Fibroblast of lung (primary cell): ENCODE results near the gene GPR150. TPM values are rescaled to one million over a fixed set of nuclear protein-coding genes. Genes with fewer than 3 reads are reported as not detected.

Experiments
- DNase-seq, 2 donors: peaks; one replicate each; pipeline versions ENCODE4 v3.0.0 to v3.0.0-alpha.2; 2010; ENCODE audit warnings: low read depth in 2 of 2
- H2AFZ ChIP-seq: 2 replicates; pipeline ENCODE4 v1.5.1; 2012; ENCODE audit warnings: low read length, control low read depth, inconsistent platforms
- H3K27ac ChIP-seq: 2 replicates; pipeline ENCODE4 v1.5.1; 2011; ENCODE audit warnings: low read length, control low read depth; ENCODE audit not compliant: insufficient read depth
- H3K27me3 ChIP-seq: 2 replicates; pipeline ENCODE4 v1.5.1; 2011; ENCODE audit warnings: mild to moderate bottlenecking, low read length; ENCODE audit not compliant: control insufficient read depth, insufficient read depth
- H3K36me3 ChIP-seq: 2 replicates; pipeline ENCODE4 v1.5.1; 2011; ENCODE audit warnings: low read length; ENCODE audit not compliant: control insufficient read depth, insufficient read depth
- H3K4me1 ChIP-seq: 2 replicates; pipeline ENCODE4 v1.5.1; 2011; ENCODE audit warnings: low read length; ENCODE audit not compliant: control insufficient read depth, insufficient read depth; ENCODE audit errors: extremely low read depth
- H3K4me2 ChIP-seq: 2 replicates; pipeline ENCODE4 v1.5.1; 2011; ENCODE audit warnings: low read length, control low read depth; ENCODE audit not compliant: insufficient read depth; ENCODE audit errors: extremely low read depth
- H3K4me3 ChIP-seq, 4 experiments: fragments of 200-600 bp in 1 of 4; sonication (generic) in 1 of 4; replicated peaks in 1 of 4; 2 replicates each; pipeline ENCODE4 v1.5.1; 2011 to 2016; ENCODE audit warnings: low read length in 4 of 4, low read depth in 3 of 4, mild to moderate bottlenecking in 3 of 4, control low read depth in 2 of 4, inconsistent platforms in 1 of 4, mixed read lengths in 1 of 4; ENCODE audit not compliant: insufficient read depth in 1 of 4; ENCODE audit errors: control extremely low read depth in 1 of 4
- H3K79me2 ChIP-seq: 2 replicates; pipeline ENCODE4 v1.5.1; 2012; ENCODE audit warnings: mild to moderate bottlenecking, low read length, inconsistent platforms; ENCODE audit not compliant: control insufficient read depth, insufficient read depth
- H3K9ac ChIP-seq: 2 replicates; pipeline ENCODE4 v1.5.1; 2011; ENCODE audit warnings: mild to moderate bottlenecking, low read length, control low read depth; ENCODE audit not compliant: insufficient read depth
- H3K9me3 ChIP-seq: 2 replicates; pipeline ENCODE4 v1.5.1; 2012; ENCODE audit warnings: low read depth, low read length; ENCODE audit not compliant: control insufficient read depth, insufficient read depth
- H4K20me1 ChIP-seq: 2 replicates; pipeline ENCODE4 v1.5.1; 2011; ENCODE audit warnings: low read length; ENCODE audit not compliant: control insufficient read depth, insufficient read depth; ENCODE audit errors: extremely low read depth
- CTCF ChIP-seq, 2 donors: IDR thresholded peaks in 1 of 2; conservative IDR thresholded peaks in 1 of 2; 1 replicate in 1 of 2; 2 replicates in 1 of 2; pipeline ENCODE4 v1.5.1; 2011 to 2012; ENCODE audit warnings: low read length in 2 of 2, control low read depth in 1 of 2, inconsistent platforms in 1 of 2, low read depth in 1 of 2, mild to moderate bottlenecking in 1 of 2
- EZH2 ChIP-seq: IDR thresholded peaks from 2 replicates; pipeline ENCODE4 v1.5.1; 2012; ENCODE audit warnings: low read length, control low read depth, mild to moderate bottlenecking; ENCODE audit errors: missing control alignments
- polyA plus RNA-seq, 2 donors: library from polyadenylated mRNA; depleted of rRNA in 1 of 2; stranded (reverse) in 1 of 2; unstranded in 1 of 2; fragments of >200 nt; gene quantifications; 2 replicates each; pipeline ENCODE4 v1.2.1, GENCODE V29; 2011 to 2012; ENCODE audit warnings: missing spikeins in 1 of 2
- total RNA-seq: library from RNA; depleted of rRNA; stranded (reverse); fragments of >200 nt; gene quantifications from 2 replicates; pipeline ENCODE4 v1.2.1, GENCODE V29; 2014

GPR150 gene
- total and polyA plus RNA-seq, 2 donors (not counting 1 experiment from before 2014, with no cell fraction given): 0.33 to 0.43 TPM

GRCh38 chr5:95649842-95650620 is 30.1 kb downstream of the GPR150 start:
- H3K27ac ChIP-seq: no peak overlapping the region
- H3K27me3 ChIP-seq: no peaks in the 10 kb centered on the region
- TF ChIP-seq CTCF (conservative IDR thresholded peaks at IDR 0.05 in 1 of 2, IDR thresholded peaks at IDR 0.05 in 1 of 2; ENCODE audit: low read depth in 1 of 2, low read length in 2 of 2): no peak
- no peak for TF ChIP-seq EZH2
- no peak for DNase-seq
- H3K4me2 ChIP-seq: no peak overlapping the region
- no peaks in the 10 kb centered on the region for H3K9me3 ChIP-seq
- peaks cover 2% of the 10 kb centered on the region for H3K4me1 ChIP-seq
- no peaks in the 10 kb centered on the region for H3K36me3 ChIP-seq
- H2AFZ ChIP-seq: no peak overlapping the region
- H3K79me2 ChIP-seq: no peaks in the 10 kb centered on the region
- no peak overlapping the region for H3K4me3 ChIP-seq
- H3K9ac ChIP-seq: no peak overlapping the region
- no peaks in the 10 kb centered on the region for H4K20me1 ChIP-seq

- H3K79me2 ChIP-seq: no peaks in the 10 kb centered on the region
- H3K4me2 ChIP-seq: no peak overlapping the region
- DNase-seq: no peak
- H4K20me1 ChIP-seq: no peaks in the 10 kb centered on the region
- TF ChIP-seq CTCF (conservative IDR thresholded peaks at IDR 0.05 in 1 of 2, IDR thresholded peaks at IDR 0.05 in 1 of 2; ENCODE audit: low read depth in 1 of 2, low read length in 2 of 2) (no peak), EZH2 (no peak)
- H3K4me3 ChIP-seq: no peak overlapping the region
- no peaks in the 10 kb centered on the region for H3K9me3 ChIP-seq
- no peaks in the 10 kb centered on the region for H3K36me3 ChIP-seq
- no peaks in the 10 kb centered on the region for H3K27me3 ChIP-seq
- peaks cover under 1% of the 10 kb centered on the region for H3K4me1 ChIP-seq
- H3K9ac ChIP-seq: no peak overlapping the region
- no peak overlapping the region for H2AFZ ChIP-seq
- H3K27ac ChIP-seq: no peak overlapping the region
Measured at GRCh38 chr5:95652849-95653248, 33.0 kb downstream of the GPR150 start.

GRCh38 chr5:95654196-95654595 is 34.3 kb downstream of the GPR150 start:
- Histone ChIP-seq H3K79me2 (no peaks in the 10 kb centered on the region), H3K4me3 (no peak overlapping the region), H4K20me1 (no peaks in the 10 kb centered on the region), H3K9me3 (no peaks in the 10 kb centered on the region), H3K27me3 (no peaks in the 10 kb centered on the region), H3K4me2 (no peak overlapping the region), H3K9ac (no peak overlapping the region), H3K27ac (no peak overlapping the region), H3K36me3 (no peaks in the 10 kb centered on the region), H3K4me1 (no peaks in the 10 kb centered on the region), H2AFZ (no peak overlapping the region)
- TF ChIP-seq EZH2 (no peak), CTCF (conservative IDR thresholded peaks at IDR 0.05 in 1 of 2, IDR thresholded peaks at IDR 0.05 in 1 of 2; ENCODE audit: low read depth in 1 of 2, low read length in 2 of 2) (no peak)
- DNase-seq: no peak
